K562 (cell line): ENCODE results near the gene HSD17B12. TPM values are rescaled to one million over a fixed set of nuclear protein-coding genes. Genes with fewer than 3 reads are reported as not detected.

Experiments
- E2F5 ChIP-seq: sonication (generic); formaldehyde crosslinking; IDR thresholded peaks from 2 replicates; pipeline ENCODE4 v1.8.0; 2022; ENCODE audit warnings: mild to moderate bottlenecking, missing genetic modification reagents
- FOXK1 ChIP-seq: sonication (generic); formaldehyde crosslinking; IDR thresholded peaks from 2 replicates; pipeline ENCODE4 v1.8.0; 2022; ENCODE audit warnings: missing genetic modification reagents, mild to moderate bottlenecking, borderline replicate concordance
- MAZ ChIP-seq, 2 experiments: fragments of 450-650 bp in 1 of 2; sonication (generic) in 1 of 2; formaldehyde crosslinking; IDR thresholded peaks in 1 of 2; conservative IDR thresholded peaks in 1 of 2; 2 replicates each; pipeline versions ENCODE4 v1.4.0 to v1.5.0; 2020; ENCODE audit warnings: mild to moderate bottlenecking in 1 of 2, missing genetic modification reagents in 1 of 2
- MXD1 ChIP-seq: fragments of 250-450 bp; sonication (Bioruptor Pico); IDR thresholded peaks from 2 replicates; pipeline ENCODE4 v1.8.0; 2021; ENCODE audit warnings: borderline replicate concordance, mild to moderate bottlenecking, moderate library complexity; ENCODE audit not compliant: poor library complexity, severe bottlenecking
- NEUROD1 ChIP-seq: fragments of 150-350 bp; IDR thresholded peaks from 2 replicates; pipeline ENCODE4 v1.6.1; 2014; ENCODE audit warnings: borderline replicate concordance, low read length, low read depth; ENCODE audit not compliant: partially characterized antibody
- RAD21 ChIP-seq, 2 experiments: fragments of 250-450 bp in 1 of 2; fragments of 450-650 bp in 1 of 2; sonication (Bioruptor Pico) in 1 of 2; formaldehyde crosslinking in 1 of 2; IDR thresholded peaks in 1 of 2; conservative IDR thresholded peaks in 1 of 2; 2 replicates each; pipeline versions ENCODE4 v1.4.0 to v1.8.0; 2020 to 2022; ENCODE audit warnings: mild to moderate bottlenecking in 2 of 2, moderate library complexity in 1 of 2
- ZFP1 ChIP-seq: fragments of 450-650 bp; formaldehyde crosslinking; IDR thresholded peaks from 2 replicates; pipeline ENCODE4 v1.4.0; 2020; ENCODE audit warnings: mild to moderate bottlenecking, mixed read lengths
- ZNF311 ChIP-seq: fragments of 250-450 bp; sonication (Bioruptor Pico); IDR thresholded peaks from 2 replicates; pipeline ENCODE4 v1.4.0; 2020; ENCODE audit warnings: mild to moderate bottlenecking, moderate library complexity
- polyA plus RNA-seq, 8 experiments: library from polyadenylated mRNA; depleted of rRNA in 4 of 8; stranded (reverse) in 5 of 8; unstranded in 3 of 8; fragments of >200 nt; fragmentation: Nextera tagmentation in 2 of 8; fragmentation: Illumina TruSeq in 1 of 8; extraction: Ambion mirVana in 2 of 8; extraction: Trizol in 1 of 8; gene quantifications; 2 replicates each; pipeline versions ENCODE4 v1.2.1 to v1.2.3, GENCODE V29; 2011 to 2014; ENCODE audit warnings: inconsistent platforms in 1 of 8, missing spikeins in 1 of 8
- total RNA-seq, 7 experiments: library from RNA; depleted of rRNA in 6 of 7; stranded (reverse); fragments of >200 nt in 6 of 7; fragmentation: Illumina TruSeq in 2 of 7; extraction: Trizol in 2 of 7; gene quantifications; 2 replicates each; pipeline versions ENCODE4 v1.2.1 to v1.2.3, GENCODE V29; 2011 to 2021; ENCODE audit warnings: low replicate concordance in 1 of 7
- TF ChIP-seq, protein P1 (sequence below), 2 experiments: IDR thresholded peaks in 1 of 2; conservative IDR thresholded peaks in 1 of 2; 2 replicates each; pipeline ENCODE4 v1.6.1; 2016; ENCODE audit warnings: low read depth in 2 of 2, mild to moderate bottlenecking in 1 of 2, missing compliant biosample characterization in 1 of 2, missing genetic modification characterization in 1 of 2, moderate library complexity in 1 of 2
- TF ChIP-seq, protein P2 (sequence below): sonication (generic); formaldehyde crosslinking; IDR thresholded peaks from 2 replicates; pipeline ENCODE4 v1.8.0; 2022; ENCODE audit warnings: mild to moderate bottlenecking, missing genetic modification reagents

HSD17B12 gene
- total and polyA plus RNA-seq, 9 of the 15 experiments (the other 6 are each of a cell fraction or from before 2014, with no cell fraction given): 9.1 to 34.5 (median 23.3) TPM

GRCh38 chr11:43680521-43681400, at the start of gene HSD17B12 (continued):
- TF ChIP-seq FOXK1 (CRISPR knock-in tag) (no peak), MXD1 (CRISPR knock-in tag) (no peak), NEUROD1 (no peak), E2F5 (CRISPR knock-in tag) (no peak), ZNF311 (CRISPR knock-in tag) (no peak), RAD21 (CRISPR knock-in tag; conservative IDR thresholded peaks at IDR 0.05 in 1 of 2, IDR thresholded peaks at IDR 0.05 in 1 of 2) (no peak), ZFP1 (CRISPR knock-in tag) (no peak), MAZ (CRISPR knock-in tag; conservative IDR thresholded peaks at IDR 0.05 in 1 of 2, IDR thresholded peaks at IDR 0.05 in 1 of 2) (peak in 1 of 2 experiments; percentile 22; a peak in 1 of 4 replicates)
- TF ChIP-seq, protein P1, sequence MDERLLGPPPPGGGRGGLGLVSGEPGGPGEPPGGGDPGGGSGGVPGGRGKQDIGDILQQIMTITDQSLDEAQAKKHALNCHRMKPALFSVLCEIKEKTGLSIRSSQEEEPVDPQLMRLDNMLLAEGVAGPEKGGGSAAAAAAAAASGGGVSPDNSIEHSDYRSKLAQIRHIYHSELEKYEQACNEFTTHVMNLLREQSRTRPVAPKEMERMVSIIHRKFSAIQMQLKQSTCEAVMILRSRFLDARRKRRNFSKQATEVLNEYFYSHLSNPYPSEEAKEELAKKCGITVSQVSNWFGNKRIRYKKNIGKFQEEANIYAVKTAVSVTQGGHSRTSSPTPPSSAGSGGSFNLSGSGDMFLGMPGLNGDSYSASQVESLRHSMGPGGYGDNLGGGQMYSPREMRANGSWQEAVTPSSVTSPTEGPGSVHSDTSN (CRISPR knock-in tag; IDR thresholded peaks at IDR 0.05; ENCODE audit: low read depth): no peak
- TF ChIP-seq, protein P1 (tag; conservative IDR thresholded peaks at IDR 0.05; ENCODE audit: low read depth): no peak
- TF ChIP-seq, protein P2, sequence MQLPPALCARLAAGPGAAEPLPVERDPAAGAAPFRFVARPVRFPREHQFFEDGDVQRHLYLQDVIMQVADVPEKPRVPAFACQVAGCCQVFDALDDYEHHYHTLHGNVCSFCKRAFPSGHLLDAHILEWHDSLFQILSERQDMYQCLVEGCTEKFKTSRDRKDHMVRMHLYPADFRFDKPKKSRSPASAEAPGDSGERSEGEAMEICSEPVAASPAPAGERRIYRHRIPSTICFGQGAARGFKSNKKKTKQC (CRISPR knock-in tag): no peak
